ENCODE results near the gene CAPS2.
A peak's percentile ranks its signal among the peaks of the same experiment; 100 is the strongest.

The CAPS2 gene

GRCh38 chr12:75289753-75290152 lies 40.4 kb downstream of the CAPS2 start:
- TF ChIP-seq, protein P1, sequence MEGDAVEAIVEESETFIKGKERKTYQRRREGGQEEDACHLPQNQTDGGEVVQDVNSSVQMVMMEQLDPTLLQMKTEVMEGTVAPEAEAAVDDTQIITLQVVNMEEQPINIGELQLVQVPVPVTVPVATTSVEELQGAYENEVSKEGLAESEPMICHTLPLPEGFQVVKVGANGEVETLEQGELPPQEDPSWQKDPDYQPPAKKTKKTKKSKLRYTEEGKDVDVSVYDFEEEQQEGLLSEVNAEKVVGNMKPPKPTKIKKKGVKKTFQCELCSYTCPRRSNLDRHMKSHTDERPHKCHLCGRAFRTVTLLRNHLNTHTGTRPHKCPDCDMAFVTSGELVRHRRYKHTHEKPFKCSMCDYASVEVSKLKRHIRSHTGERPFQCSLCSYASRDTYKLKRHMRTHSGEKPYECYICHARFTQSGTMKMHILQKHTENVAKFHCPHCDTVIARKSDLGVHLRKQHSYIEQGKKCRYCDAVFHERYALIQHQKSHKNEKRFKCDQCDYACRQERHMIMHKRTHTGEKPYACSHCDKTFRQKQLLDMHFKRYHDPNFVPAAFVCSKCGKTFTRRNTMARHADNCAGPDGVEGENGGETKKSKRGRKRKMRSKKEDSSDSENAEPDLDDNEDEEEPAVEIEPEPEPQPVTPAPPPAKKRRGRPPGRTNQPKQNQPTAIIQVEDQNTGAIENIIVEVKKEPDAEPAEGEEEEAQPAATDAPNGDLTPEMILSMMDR (conservative IDR thresholded peaks at IDR 0.05; ENCODE audit: low read length): peak; percentile 50
- DNase-seq (ENCODE audit: low read depth): peak; percentile 22
- no peak overlapping the region for H3K4me3 ChIP-seq (ENCODE audit: low read length)

DNA sequence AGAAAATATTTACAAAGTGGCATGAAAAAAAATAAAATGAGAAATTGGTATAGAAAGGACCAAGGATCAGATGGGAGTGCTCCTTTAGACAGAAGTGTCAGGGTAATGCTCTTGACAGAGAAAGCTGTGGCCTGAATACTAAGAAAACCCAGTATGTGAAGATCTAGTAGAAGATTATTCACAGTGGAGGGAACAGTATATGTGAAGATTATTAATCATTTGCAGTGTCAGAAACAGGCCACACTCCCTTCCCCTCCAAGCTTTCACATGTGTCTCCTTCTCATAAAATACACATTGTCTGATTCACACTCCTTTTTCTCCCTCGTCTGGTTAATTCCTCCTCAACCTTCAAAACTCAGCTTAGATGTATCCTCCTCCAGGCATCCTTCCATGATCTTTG lies 41.3 kb downstream of the CAPS2 start:
- TF ChIP-seq, protein P1 (conservative IDR thresholded peaks at IDR 0.05; ENCODE audit: low read length): no peak
- no peak for DNase-seq (ENCODE audit: low read depth)
- no peak overlapping the region for H3K4me3 ChIP-seq (ENCODE audit: low read length)

DNA sequence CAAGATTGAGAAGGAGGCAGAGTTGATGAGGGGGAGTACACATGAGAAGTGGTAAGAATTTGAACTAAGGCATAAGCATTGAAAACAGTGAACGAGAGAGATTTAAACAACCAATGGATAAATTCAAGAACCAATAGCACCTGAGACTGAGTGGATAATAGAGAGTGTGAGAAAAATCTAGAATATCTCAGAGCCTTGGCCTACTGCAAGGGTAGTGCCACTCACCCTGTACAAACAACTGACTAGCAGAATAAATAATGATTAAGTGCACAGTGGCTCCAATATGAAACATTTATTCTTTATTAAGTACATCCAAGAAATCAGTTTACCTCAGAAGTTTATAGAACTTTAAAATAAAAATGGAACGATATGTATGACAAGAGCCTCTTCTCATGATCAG lies 54.4 kb downstream of the CAPS2 start:
- no peak overlapping the region for H3K4me3 ChIP-seq (ENCODE audit: low read length)
- TF ChIP-seq, protein P1 (conservative IDR thresholded peaks at IDR 0.05; ENCODE audit: low read length): no peak
- no peak for DNase-seq (ENCODE audit: low read depth)

- TF ChIP-seq, protein P1 (conservative IDR thresholded peaks at IDR 0.05; ENCODE audit: low read length): no peak
- no peak for DNase-seq (ENCODE audit: low read depth)
- no peak overlapping the region for H3K4me3 ChIP-seq (ENCODE audit: low read length)
Measured at GRCh38 chr12:75271576-75271975, 58.5 kb downstream of the CAPS2 start.

DNA sequence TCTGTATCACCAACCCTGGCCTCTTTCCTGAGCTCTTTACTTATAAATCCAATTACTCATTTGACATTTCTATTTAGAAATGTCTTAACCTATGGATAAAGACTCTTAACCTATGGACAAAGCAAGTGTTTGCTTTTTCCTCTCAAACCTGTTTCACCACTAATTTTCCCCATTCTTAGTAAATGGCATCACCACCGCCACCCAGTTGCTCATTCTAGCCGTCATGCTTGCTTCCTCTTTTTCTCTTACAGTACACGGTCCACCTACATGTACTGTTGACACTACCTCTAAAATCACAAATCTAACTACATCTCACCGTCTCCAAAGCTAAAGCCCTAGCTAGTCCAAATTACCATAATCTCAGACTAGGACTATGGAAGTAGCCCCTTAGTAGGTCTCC lies 60.0 kb downstream of the CAPS2 start:
- H3K4me3 ChIP-seq (ENCODE audit: low read length): no peak overlapping the region
- TF ChIP-seq, protein P1 (conservative IDR thresholded peaks at IDR 0.05; ENCODE audit: low read length): no peak
- DNase-seq (ENCODE audit: low read depth): no peak

DNA sequence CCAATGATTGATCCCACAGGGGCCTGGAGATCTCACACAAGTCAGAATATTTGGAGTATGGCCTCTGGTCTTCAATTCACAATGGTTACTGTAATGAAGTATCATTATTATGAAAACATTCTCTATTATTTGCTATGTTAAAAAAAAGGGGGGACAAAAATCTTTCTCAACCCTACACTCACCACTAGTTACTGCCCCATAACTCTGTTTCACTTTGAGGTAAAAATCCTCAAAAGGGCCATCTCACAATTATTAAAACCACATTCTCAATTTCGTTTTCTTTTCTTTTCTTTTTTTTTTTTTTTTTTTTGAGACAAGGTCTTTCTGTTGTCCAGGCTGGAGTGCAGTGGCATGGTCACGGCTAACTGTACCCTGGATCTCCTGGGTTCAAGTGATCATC lies 60.9 kb downstream of the CAPS2 start:
- DNase-seq (ENCODE audit: low read depth): no peak
- no peak overlapping the region for H3K4me3 ChIP-seq (ENCODE audit: low read length)
- TF ChIP-seq, protein P1 (conservative IDR thresholded peaks at IDR 0.05; ENCODE audit: low read length): no peak

DNA sequence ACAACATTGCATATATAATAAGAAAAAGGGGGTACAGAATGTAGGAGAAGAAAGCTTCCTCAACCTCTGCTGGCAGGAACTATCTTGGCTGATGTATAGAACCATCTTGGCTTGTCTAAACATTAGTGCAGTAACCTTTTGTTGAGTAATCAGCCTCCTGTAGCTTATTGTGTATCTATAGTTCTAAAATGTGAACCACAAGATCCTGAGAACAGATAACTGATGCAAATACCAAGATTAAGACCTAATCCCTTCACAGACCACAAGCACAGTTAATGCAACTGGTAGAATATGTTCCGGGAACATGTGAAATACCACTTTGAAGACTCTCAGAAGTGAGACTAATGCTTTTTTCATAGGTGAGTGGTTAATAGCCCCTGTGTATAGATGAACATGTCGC lies 69.8 kb downstream of the CAPS2 start:
- DNase-seq (ENCODE audit: low read depth): no peak
- TF ChIP-seq, protein P1 (conservative IDR thresholded peaks at IDR 0.05; ENCODE audit: low read length): no peak
- no peak overlapping the region for H3K4me3 ChIP-seq (ENCODE audit: low read length)
